Upper lobe of right lung (tissue), 1 donor: ENCODE data around the gene PEMT. TPM values are rescaled to one million over a fixed set of nuclear protein-coding genes. Genes with fewer than 3 reads are reported as not detected.

Source experiments
- ATAC-seq: fragments of 200-7000 bp; cut with Tn5 transposase; one replicate; pipeline ENCODE4 v1.9.1; 2020; ENCODE audit warnings: mild to moderate bottlenecking, moderate library complexity
- DNase-seq: peaks from one replicate; pipeline ENCODE4 v3.0.0-alpha.2; 2020
- H3K27ac ChIP-seq: fragments of 200-600 bp; one replicate; pipeline ENCODE4 v1.8.0; 2022
- H3K27me3 ChIP-seq: fragments of 200-600 bp; one replicate; pipeline ENCODE4 v1.8.0; 2022; ENCODE audit warnings: mild to moderate bottlenecking
- H3K36me3 ChIP-seq: fragments of 200-600 bp; one replicate; pipeline ENCODE4 v1.8.0; 2022
- H3K4me1 ChIP-seq: fragments of 200-600 bp; one replicate; pipeline ENCODE4 v1.8.0; 2022
- H3K4me3 ChIP-seq: fragments of 200-600 bp; one replicate; pipeline ENCODE4 v1.8.0; 2022; ENCODE audit warnings: mild to moderate bottlenecking
- H3K9me3 ChIP-seq: fragments of 200-600 bp; one replicate; pipeline ENCODE4 v1.8.0; 2022
- intact Hi-C: fragments of 100-400 bp; cut with DNase I; formaldehyde crosslinking; loops from one replicate; pipeline ENCODE4 v1.11.0; 2022
- total RNA-seq: library from RNA; stranded (reverse); fragmentation: NEBNext Ultra II Directional; extraction: Animal tissue kit (Norgen Biotek cat#: 25700); gene quantifications from one replicate; pipeline ENCODE4 v1.2.1, GENCODE V29; 2021
- TF ChIP-seq, protein P1 (sequence below): fragments of 200-600 bp; IDR thresholded peaks from one replicate; pipeline ENCODE4 v1.8.0; 2022; ENCODE audit warnings: antibody characterized with exemption
- donor health status: DM: no; HTN: yes; CAD: no; lungs with severe emphysema.

Gene PEMT
- total RNA-seq, 1 donor from 2014 or later = 29.6 TPM

DNA sequence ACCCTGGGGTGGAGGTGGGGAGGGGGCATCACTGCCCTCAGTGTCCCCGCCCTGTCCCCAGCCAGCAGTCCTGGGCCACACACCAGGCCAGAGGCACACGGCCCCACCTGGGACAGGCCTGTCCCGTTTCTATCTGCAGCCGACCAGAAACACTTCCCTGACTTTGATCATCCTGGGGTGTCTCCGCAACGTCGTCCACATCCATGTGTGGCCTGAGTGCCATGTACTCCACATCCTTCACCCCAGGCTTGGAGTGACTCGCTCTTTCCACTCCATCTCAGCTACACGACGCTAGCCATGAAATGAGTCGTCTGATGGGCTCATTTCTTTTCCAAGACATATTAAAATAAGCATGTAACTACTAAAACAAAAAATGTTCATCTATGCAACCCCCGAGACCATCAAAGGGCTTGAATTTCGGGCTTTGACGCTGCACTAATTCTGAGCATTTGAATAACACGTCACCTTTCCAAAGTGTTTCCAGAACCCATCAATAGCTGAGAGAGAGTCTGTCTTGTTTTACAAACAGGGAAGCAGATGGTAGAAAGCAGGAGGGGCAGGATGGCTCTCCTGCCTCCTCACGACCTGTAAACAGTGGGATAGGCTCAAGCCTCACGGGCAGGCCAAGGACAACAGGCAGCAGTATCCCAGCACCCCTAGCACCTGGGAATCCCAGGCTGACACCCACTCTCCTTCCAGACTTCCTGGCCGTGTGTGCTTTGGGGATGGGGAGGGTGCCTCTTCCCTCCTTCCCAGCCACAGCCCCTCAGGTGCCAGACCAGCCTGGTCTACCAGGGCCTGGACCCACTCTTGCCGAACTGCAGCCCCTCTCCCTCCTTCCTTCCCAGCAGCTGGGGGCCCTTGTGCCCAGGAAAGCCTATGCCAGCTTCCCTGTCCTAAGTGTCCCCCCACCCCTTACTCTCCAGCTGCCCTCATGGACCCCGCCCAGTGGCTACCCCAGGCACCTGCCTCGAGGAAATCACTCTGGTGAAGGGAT is 75.3 kb downstream of the PEMT start:
- Histone ChIP-seq H3K27me3 (no peaks in the 10 kb centered on the region), H3K9me3 (no peaks in the 10 kb centered on the region), H3K27ac (no peak overlapping the region), H3K4me3 (no peak overlapping the region), H3K36me3 (no peaks in the 10 kb centered on the region), H3K4me1 (no peaks in the 10 kb centered on the region)
- ATAC-seq (no peak), DNase-seq (no peak)
- intact Hi-C loops = no loop called here
- TF ChIP-seq, protein P1, sequence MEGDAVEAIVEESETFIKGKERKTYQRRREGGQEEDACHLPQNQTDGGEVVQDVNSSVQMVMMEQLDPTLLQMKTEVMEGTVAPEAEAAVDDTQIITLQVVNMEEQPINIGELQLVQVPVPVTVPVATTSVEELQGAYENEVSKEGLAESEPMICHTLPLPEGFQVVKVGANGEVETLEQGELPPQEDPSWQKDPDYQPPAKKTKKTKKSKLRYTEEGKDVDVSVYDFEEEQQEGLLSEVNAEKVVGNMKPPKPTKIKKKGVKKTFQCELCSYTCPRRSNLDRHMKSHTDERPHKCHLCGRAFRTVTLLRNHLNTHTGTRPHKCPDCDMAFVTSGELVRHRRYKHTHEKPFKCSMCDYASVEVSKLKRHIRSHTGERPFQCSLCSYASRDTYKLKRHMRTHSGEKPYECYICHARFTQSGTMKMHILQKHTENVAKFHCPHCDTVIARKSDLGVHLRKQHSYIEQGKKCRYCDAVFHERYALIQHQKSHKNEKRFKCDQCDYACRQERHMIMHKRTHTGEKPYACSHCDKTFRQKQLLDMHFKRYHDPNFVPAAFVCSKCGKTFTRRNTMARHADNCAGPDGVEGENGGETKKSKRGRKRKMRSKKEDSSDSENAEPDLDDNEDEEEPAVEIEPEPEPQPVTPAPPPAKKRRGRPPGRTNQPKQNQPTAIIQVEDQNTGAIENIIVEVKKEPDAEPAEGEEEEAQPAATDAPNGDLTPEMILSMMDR = no peak

DNA sequence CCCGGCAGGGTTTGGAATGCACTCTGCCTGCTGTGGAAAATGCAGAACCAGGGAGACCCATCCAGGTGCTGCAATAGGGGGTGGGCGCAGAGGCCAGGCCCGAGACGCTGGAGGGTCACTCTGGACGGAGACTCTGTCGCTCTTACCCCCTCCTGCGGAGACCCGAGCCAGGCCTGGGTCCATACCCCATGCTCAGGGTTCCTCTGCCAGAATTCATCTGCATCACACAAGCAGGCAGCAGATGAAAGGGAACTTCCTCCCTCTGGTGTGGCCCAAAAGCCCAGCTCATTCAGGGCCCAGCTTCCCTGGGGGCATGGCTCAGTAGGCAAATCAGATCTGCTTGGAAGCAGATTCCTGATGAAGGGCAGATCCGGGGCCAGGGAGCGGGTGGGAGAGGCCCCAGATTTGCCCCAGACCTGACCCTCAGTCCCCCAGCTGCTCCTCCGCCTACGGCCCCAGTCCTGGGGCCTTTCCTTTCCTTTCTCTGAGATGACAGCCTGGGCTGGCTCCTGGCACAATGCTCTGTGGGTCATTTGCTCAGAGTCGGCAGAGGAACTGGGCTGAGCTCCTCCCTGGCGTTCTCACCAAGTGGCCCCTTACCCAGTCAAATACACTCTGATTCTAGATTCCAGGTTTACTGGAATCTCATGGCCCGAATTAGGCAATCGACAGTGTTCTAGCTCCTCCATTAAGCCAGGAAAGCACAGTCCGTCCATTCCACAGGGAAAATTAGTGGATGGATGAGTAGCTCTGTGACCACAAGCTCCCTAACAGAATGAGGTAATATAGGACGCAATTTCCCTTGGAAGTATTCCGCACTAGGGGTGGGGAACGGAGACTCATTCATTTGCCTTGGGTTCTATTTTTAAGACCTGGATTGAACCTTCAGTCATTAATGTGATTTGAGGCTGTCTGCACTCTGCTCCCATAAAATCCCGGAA is 76.2 kb downstream of the PEMT start:
- Histone ChIP-seq H3K36me3 (no peaks in the 10 kb centered on the region), H3K4me1 (no peaks in the 10 kb centered on the region), H3K9me3 (no peaks in the 10 kb centered on the region), H3K4me3 (no peak overlapping the region), H3K27me3 (no peaks in the 10 kb centered on the region), H3K27ac (no peak overlapping the region)
- ATAC-seq = no peak
- TF ChIP-seq, protein P1 = no peak
- no peak for DNase-seq
- intact Hi-C loops = no loop called here

DNA sequence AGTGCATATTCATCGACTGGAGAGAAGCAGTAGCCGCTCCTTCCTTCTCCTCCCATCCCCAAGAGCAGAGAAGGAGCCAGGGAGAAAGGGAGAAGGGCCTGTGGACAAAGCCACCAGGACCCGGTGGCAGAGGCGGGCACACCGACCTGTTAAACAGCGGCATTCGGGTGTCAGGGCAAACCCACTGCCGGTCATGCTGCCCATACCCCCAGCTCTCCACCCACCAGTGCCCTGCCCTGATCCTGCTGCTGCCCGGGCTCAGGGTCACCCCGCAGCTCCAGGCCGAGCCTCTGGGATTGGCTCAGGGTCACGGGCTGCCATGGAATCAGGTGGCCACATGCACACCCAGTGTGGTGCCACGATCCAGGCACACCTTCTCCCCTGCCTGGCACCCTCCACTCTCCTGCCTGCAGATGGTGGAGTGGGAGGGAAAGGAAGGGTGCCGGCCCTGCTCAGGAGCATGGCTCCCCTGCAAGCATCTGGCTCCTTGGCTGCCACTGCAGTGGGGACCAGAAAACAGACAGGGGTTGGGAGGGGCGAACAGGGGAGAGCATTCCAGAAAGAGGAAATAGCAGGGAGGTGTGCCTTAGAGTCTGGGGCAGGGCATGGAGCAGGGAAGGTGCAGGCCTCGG is 77.0 kb downstream of the PEMT start:
- no peak for DNase-seq
- intact Hi-C loops = no loop called here
- Histone ChIP-seq H3K9me3 (no peaks in the 10 kb centered on the region), H3K4me3 (no peak overlapping the region), H3K4me1 (no peaks in the 10 kb centered on the region), H3K27ac (no peak overlapping the region), H3K27me3 (no peaks in the 10 kb centered on the region), H3K36me3 (no peaks in the 10 kb centered on the region)
- TF ChIP-seq, protein P1 = no peak
- ATAC-seq = no peak

DNA sequence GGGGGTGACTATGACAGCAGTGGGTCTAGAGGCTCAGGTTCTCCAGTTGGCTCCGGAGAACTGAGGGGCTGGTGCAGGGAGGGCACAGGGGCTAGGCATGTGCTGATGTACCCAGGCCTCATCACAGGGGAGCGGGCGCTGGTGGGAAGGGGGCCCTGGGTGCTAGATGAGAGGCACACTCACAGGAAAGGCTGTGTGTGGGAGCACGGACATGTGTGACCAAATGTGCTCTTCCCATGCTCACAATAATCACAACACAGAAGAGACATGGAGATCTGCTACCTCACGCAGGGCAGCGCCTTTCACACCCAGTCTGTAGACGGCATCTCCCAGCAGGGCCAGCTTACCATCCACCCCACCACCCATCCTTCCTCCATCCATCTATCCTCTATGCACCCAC is 77.9 kb downstream of the PEMT start:
- no peaks in the 10 kb centered on the region for H3K36me3 ChIP-seq
- no peaks in the 10 kb centered on the region for H3K27me3 ChIP-seq
- no peaks in the 10 kb centered on the region for H3K9me3 ChIP-seq
- intact Hi-C loops = no loop called here
- no peak overlapping the region for H3K27ac ChIP-seq
- no peak for ATAC-seq
- no peak overlapping the region for H3K4me3 ChIP-seq
- TF ChIP-seq, protein P1 = no peak
- H3K4me1 ChIP-seq = no peaks in the 10 kb centered on the region
- no peak for DNase-seq

DNA sequence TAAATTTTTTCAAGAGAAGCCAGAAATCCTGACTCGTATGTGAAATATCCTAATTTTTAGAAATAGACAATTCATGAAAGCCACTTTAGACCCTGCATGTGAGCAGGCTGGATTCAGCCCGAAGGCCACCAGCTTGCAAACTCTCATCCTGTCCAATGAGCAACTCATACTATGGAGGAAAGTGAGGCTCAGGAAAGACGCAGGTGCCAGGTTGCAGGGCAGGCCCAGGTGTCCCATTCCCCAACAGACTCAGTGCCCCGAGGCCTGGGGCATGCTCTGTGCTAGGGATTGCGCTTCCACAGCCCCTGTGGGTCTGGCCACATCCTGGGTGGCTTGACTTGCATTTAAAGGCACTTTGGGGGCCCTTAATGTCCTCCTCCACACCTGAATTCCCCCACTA is 78.6 kb downstream of the PEMT start:
- H3K4me3 ChIP-seq = no peak overlapping the region
- H3K9me3 ChIP-seq = no peaks in the 10 kb centered on the region
- no peak overlapping the region for H3K27ac ChIP-seq
- TF ChIP-seq, protein P1 = no peak
- no peaks in the 10 kb centered on the region for H3K4me1 ChIP-seq
- ATAC-seq (no peak), DNase-seq (no peak)
- intact Hi-C loops = no loop called here
- no peaks in the 10 kb centered on the region for H3K36me3 ChIP-seq
- no peaks in the 10 kb centered on the region for H3K27me3 ChIP-seq
